Keratinocyte (primary cell): Measurements from ENCODE around the gene PTPN14. TPM values are rescaled to one million over a fixed set of nuclear protein-coding genes. Genes with fewer than 3 reads are reported as not detected.

Source experiments
- DNase-seq: peaks from one replicate; pipeline ENCODE4 v3.0.0-alpha.2; 2011; ENCODE audit warnings: low read depth, missing footprints, low spot score
- FAIRE-seq: peaks from 2 replicates; lab custom pipeline; 2011; peaks lifted over from hg19 to GRCh38; lab: Jason Lieb, UNC
- H2AFZ ChIP-seq: 2 replicates; pipeline ENCODE4 v1.6.0; 2012; ENCODE audit warnings: low read length, control low read depth, inconsistent platforms; ENCODE audit not compliant: control insufficient read depth
- H3K27ac ChIP-seq: 2 replicates; pipeline ENCODE4 v1.5.1; 2011; ENCODE audit warnings: low read length; ENCODE audit not compliant: control insufficient read depth, insufficient read depth
- H3K27me3 ChIP-seq: 3 replicates; pipeline ENCODE4 v1.6.0; 2011; ENCODE audit warnings: low read length; ENCODE audit not compliant: control insufficient read depth, insufficient read depth; ENCODE audit errors: extremely low read depth
- H3K36me3 ChIP-seq, 2 experiments: 2 replicates in 1 of 2; 3 replicates in 1 of 2; pipeline ENCODE4 v1.5.1; 2011; ENCODE audit warnings: low read length in 2 of 2, mild to moderate bottlenecking in 1 of 2; ENCODE audit not compliant: control insufficient read depth in 2 of 2, insufficient read depth in 2 of 2; ENCODE audit errors: extremely low read depth in 1 of 2
- H3K4me1 ChIP-seq: 3 replicates; pipeline ENCODE4 v1.5.1; 2011; ENCODE audit warnings: low read length; ENCODE audit not compliant: control insufficient read depth, insufficient read depth; ENCODE audit errors: extremely low read depth
- H3K4me2 ChIP-seq: 3 replicates; pipeline ENCODE4 v1.6.0; 2011; ENCODE audit warnings: low read depth, low read length; ENCODE audit not compliant: control insufficient read depth, insufficient read depth; ENCODE audit errors: extremely low read depth
- H3K4me3 ChIP-seq, 3 experiments: fragments of 200-600 bp in 1 of 3; sonication (generic) in 1 of 3; 2 replicates in 2 of 3; 3 replicates in 1 of 3; pipeline ENCODE4 v1.5.1; 2011 to 2016; ENCODE audit warnings: low read length in 3 of 3, mild to moderate bottlenecking in 3 of 3, control low read depth in 2 of 3, inconsistent platforms in 1 of 3, low read depth in 1 of 3, mixed read lengths in 1 of 3, mixed run types in 1 of 3, moderate library complexity in 1 of 3; ENCODE audit not compliant: control insufficient read depth in 2 of 3, insufficient read depth in 2 of 3; ENCODE audit errors: extremely low read depth in 1 of 3
- H3K79me2 ChIP-seq: 2 replicates; pipeline ENCODE4 v1.6.0; 2012; ENCODE audit warnings: low read length; ENCODE audit not compliant: control insufficient read depth, insufficient read depth
- H3K9ac ChIP-seq: 3 replicates; pipeline ENCODE4 v1.6.0; 2011; ENCODE audit warnings: low read length; ENCODE audit not compliant: control insufficient read depth, insufficient read depth; ENCODE audit errors: extremely low read depth
- H3K9me1 ChIP-seq: 3 replicates; pipeline ENCODE4 v1.6.0; 2011; ENCODE audit warnings: low read length; ENCODE audit not compliant: control insufficient read depth, insufficient read depth; ENCODE audit errors: extremely low read depth
- H3K9me3 ChIP-seq: 2 replicates; pipeline ENCODE4 v1.5.1; 2012; ENCODE audit warnings: low read depth, low read length; ENCODE audit not compliant: control insufficient read depth
- H4K20me1 ChIP-seq: 3 replicates; pipeline ENCODE4 v1.6.0; 2011; ENCODE audit warnings: low read length; ENCODE audit not compliant: control insufficient read depth, insufficient read depth; ENCODE audit errors: extremely low read depth
- CTCF ChIP-seq, 3 experiments: IDR thresholded peaks in 1 of 3; conservative IDR thresholded peaks in 1 of 3; optimal IDR thresholded peaks in 1 of 3; 2 replicates in 2 of 3; 3 replicates in 1 of 3; pipeline versions ENCODE3 to v1.5.1; 2011; ENCODE audit warnings: low read length in 3 of 3, mild to moderate bottlenecking in 3 of 3, moderate library complexity in 2 of 3, control low read depth in 1 of 3, inconsistent platforms in 1 of 3; ENCODE audit not compliant: insufficient read depth in 2 of 3; ENCODE audit errors: extremely low read depth in 1 of 3
- EZH2 ChIP-seq: IDR thresholded peaks from one replicate; pipeline ENCODE4 v1.6.1; 2012; ENCODE audit warnings: inconsistent platforms, mild to moderate bottlenecking, low read length, moderate library complexity
- dilution Hi-C: fragments of 300-500 bp; cut with MboI; formaldehyde crosslinking; loops from one replicate; pipeline ENCODE4 v1.7.0; 2020; ENCODE audit warnings: low sequenced_read_pairs; ENCODE audit not compliant: extremely low pct_ligation_motif_present
- polyA plus RNA-seq, 5 experiments: library from polyadenylated mRNA; depleted of rRNA in 3 of 5; stranded (reverse) in 3 of 5; stranded (forward) in 1 of 5; unstranded in 1 of 5; fragments of >200 nt; gene quantifications; 1 replicate in 1 of 5; 2 replicates in 3 of 5; 3 replicates in 1 of 5; pipeline versions ENCODE4 v1.2.1 to v1.2.3, GENCODE V29; 2011 to 2012; ENCODE audit warnings: missing spikeins in 2 of 5, low read depth in 1 of 5, low replicate concordance in 1 of 5

PTPN14 gene
- polyA plus RNA-seq, 1 donor (not counting 4 experiments of a cell fraction or from before 2014, with no cell fraction given), result 29.9 TPM

GRCh38 chr1:214532070-214532469 lies 19.3 kb downstream of the PTPN14 start:
- Histone ChIP-seq H4K20me1 (peaks cover 13% of the 10 kb centered on the region), H3K79me2 (peaks cover 95% of the 10 kb centered on the region)
- dilution Hi-C loops, result no loop called here

DNA sequence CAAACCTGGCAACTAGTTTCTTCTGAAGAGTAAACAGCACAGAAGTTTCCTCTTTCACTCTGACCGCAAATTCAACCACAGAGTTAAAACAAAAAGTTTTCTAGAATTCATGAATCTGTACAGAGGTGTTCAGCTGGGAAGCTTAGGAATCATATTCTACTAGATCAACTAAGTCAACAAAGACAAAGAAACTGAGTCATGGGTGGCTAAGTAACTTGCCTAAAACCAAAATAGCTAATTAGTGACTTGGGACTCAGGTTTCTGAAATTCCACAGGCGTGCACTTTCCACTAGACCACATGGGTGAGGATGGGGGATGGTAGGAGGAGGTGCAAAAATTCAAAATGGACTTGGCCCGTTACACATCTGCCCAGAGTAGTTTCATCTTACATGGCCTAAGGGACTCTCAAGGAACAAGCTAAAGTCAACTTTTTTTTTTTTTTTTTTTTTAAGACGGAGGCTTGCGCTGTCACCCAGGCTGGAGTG lies 25.8 kb downstream of the PTPN14 start:
- Histone ChIP-seq H3K79me2 (peaks cover 95% of the 10 kb centered on the region), H3K9me3 (no peaks in the 10 kb centered on the region), H3K4me3 (no peak overlapping the region), H3K27me3 (no peaks in the 10 kb centered on the region), H4K20me1 (no peaks in the 10 kb centered on the region), H3K4me1 (peaks cover 37% of the 10 kb centered on the region), H3K9me1 (no peaks in the 10 kb centered on the region), H3K36me3 (peaks cover 0 to 10% of the 10 kb centered on the region in 2 experiments), H3K9ac (no peak overlapping the region), H2AFZ (no peak overlapping the region), H3K4me2 (peak overlapping the region; percentile 33), H3K27ac (no peak overlapping the region)
- FAIRE-seq (no peak), DNase-seq (no peak)
- dilution Hi-C loops, result no loop called here
- TF ChIP-seq EZH2, result no peak
- no peak for TF ChIP-seq CTCF (optimal IDR thresholded peaks at IDR 0.05 in 1 of 3, IDR thresholded peaks at IDR 0.05 in 1 of 3, conservative IDR thresholded peaks at IDR 0.05 in 1 of 3; ENCODE audit: extremely low read depth in 1 of 3, insufficient read depth in 2 of 3, low read length in 3 of 3)

More at GRCh38 chr1:214532070-214532469, 19.3 kb downstream of the PTPN14 start:
- no peaks in the 10 kb centered on the region for H3K27me3 ChIP-seq
- H3K4me1 ChIP-seq, result peaks cover 13% of the 10 kb centered on the region
- H3K36me3 ChIP-seq, result peaks cover 7 to 15% of the 10 kb centered on the region in 2 experiments
- H3K4me2 ChIP-seq, result no peak overlapping the region
- TF ChIP-seq CTCF (optimal IDR thresholded peaks at IDR 0.05 in 1 of 3, IDR thresholded peaks at IDR 0.05 in 1 of 3, conservative IDR thresholded peaks at IDR 0.05 in 1 of 3; ENCODE audit: extremely low read depth in 1 of 3, insufficient read depth in 2 of 3, low read length in 3 of 3) (no peak), EZH2 (no peak)
- no peaks in the 10 kb centered on the region for H3K9me3 ChIP-seq
- no peak overlapping the region for H2AFZ ChIP-seq
- FAIRE-seq, result no peak
- H3K4me3 ChIP-seq, result no peak overlapping the region
- DNase-seq, result no peak
- no peak overlapping the region for H3K27ac ChIP-seq
- H3K9ac ChIP-seq, result no peak overlapping the region
- H3K9me1 ChIP-seq, result peaks cover 2% of the 10 kb centered on the region
